ENCODE data around the gene CCDC12.

DNA sequence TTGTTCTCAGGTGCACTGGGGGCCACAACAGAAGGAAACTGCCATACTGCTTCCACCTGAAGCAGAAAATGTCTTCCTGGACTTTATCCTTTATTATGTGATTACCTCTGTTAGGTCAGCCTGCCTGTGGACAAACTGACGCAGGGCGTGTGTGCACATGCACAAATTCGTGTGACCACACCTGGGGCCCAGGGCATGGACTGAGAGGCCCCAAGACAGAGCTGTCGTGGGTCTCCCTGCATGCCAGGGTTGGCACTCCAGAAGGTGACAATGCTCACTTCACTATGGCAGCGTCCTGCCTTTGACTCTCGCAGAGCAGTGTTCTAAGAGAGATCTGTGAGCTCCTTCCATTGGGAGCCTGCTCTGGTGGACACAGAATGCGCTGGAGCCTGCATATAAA, 34.5 kb downstream of the CCDC12 start:
- TF ChIP-seq ZNF274 (IDR thresholded peaks at IDR 0.05; ENCODE audit: low read depth, low read length) (no peak), YY1 (IDR thresholded peaks at IDR 0.05; ENCODE audit: insufficient read depth, insufficient read length) (no peak), SUZ12 (IDR thresholded peaks at IDR 0.05; ENCODE audit: extremely low read depth, insufficient read depth, insufficient read length) (no peak)

All from NT2/D1 (cell line).